ENCODE measurements around the gene GNPDA2.

DNA sequence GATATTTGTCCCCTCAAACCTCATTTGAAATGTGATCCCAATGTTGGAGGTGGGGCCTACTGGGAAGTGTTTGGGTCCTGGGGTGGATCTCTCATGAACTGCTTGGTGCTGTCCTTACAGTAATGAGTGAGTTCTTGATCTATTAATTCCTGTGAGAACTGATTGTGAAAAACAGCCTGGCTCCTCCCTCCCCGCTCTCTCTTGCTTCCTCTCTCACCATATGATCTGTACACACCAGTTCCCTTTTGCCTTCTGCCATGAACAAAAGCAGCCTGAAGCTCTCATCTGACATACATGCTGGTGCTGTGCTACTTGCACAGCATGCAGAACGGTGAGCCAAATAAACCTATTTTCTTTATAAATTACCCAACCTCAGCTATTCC lies 63.7 kb downstream of the GNPDA2 start:
- TF ChIP-seq ZNF274 (IDR thresholded peaks at IDR 0.05; ENCODE audit: low read depth, low read length) (no peak), YY1 (IDR thresholded peaks at IDR 0.05; ENCODE audit: insufficient read depth, insufficient read length) (no peak), SUZ12 (IDR thresholded peaks at IDR 0.05; ENCODE audit: extremely low read depth, insufficient read depth, insufficient read length) (no peak)

All from NT2/D1 (cell line).